HG03457 (cell line): ENCODE results near the gene THOC1.
"Not testable (repeated sequence)": the region's sequence is repeated elsewhere in the genome, so short reads cannot be mapped to it uniquely, and the experiment has no call there.

Source experiments
- ATAC-seq: cut with Tn5 transposase; IDR thresholded peaks from one replicate; pipeline ENCODE4 v1.9.1; 2021; ENCODE audit warnings: moderate number of reproducible peaks; ENCODE audit not compliant: unreplicated experiment

THOC1 gene

GRCh38 chr18:267688-268552 lies at the start of gene THOC1:
TSS of gene THOC1 (minus strand) at chr18:268047. CDS start at chr18:268019, 28 bp downstream.
- peak; percentile 77 for ATAC-seq

GRCh38 chr18:317618-318017 lies 49.8 kb upstream of the THOC1 start:
- no peak for ATAC-seq

GRCh38 chr18:316393-316792 lies 48.5 kb upstream of the THOC1 start:
- no peak for ATAC-seq

GRCh38 chr18:313931-314330 lies 46.1 kb upstream of the THOC1 start:
- ATAC-seq, result no peak

GRCh38 chr18:312415-312814 lies 44.6 kb upstream of the THOC1 start:
- ATAC-seq, result no peak

- ATAC-seq, result no peak
These were observed 42.2 kb upstream of the THOC1 start for GRCh38 chr18:310042-310441.

GRCh38 chr18:308086-308485 lies 40.2 kb upstream of the THOC1 start:
- not testable (repeated sequence) for ATAC-seq

- no peak for ATAC-seq
These were observed 38.9 kb upstream of the THOC1 start for GRCh38 chr18:306608-307255.

- ATAC-seq, result no peak
These were observed 37.2 kb upstream of the THOC1 start for GRCh38 chr18:305003-305501.

- no peak for ATAC-seq
These were observed 35.8 kb upstream of the THOC1 start for GRCh38 chr18:303607-304006.

GRCh38 chr18:303011-303410 lies 35.2 kb upstream of the THOC1 start:
- ATAC-seq, result no peak

- no peak for ATAC-seq
These were observed 34.2 kb upstream of the THOC1 start for GRCh38 chr18:302097-302496.

GRCh38 chr18:297936-298335 lies 30.1 kb upstream of the THOC1 start:
- no peak for ATAC-seq

GRCh38 chr18:295756-296490 lies 28.1 kb upstream of the THOC1 start:
- ATAC-seq, result no peak

GRCh38 chr18:294566-294965 lies 26.7 kb upstream of the THOC1 start:
- no peak for ATAC-seq

- ATAC-seq, result no peak
These were observed 25.7 kb upstream of the THOC1 start for GRCh38 chr18:293536-293935.

GRCh38 chr18:292271-292670 lies 24.4 kb upstream of the THOC1 start:
- no peak for ATAC-seq

- not testable (repeated sequence) for ATAC-seq
These were observed 22.1 kb upstream of the THOC1 start for GRCh38 chr18:289970-290369.

GRCh38 chr18:289026-289425 lies 21.2 kb upstream of the THOC1 start:
- no peak for ATAC-seq

- no peak for ATAC-seq
These were observed 18.9 kb upstream of the THOC1 start for GRCh38 chr18:286515-287310.

- no peak for ATAC-seq
These were observed 18.0 kb upstream of the THOC1 start for GRCh38 chr18:285817-286216.
